ENCODE measurements around the gene LCE6A.

GRCh38 chr1:152880316-152880715, 37.7 kb downstream of the LCE6A start:
- TF ChIP-seq CTCF (IDR thresholded peaks at IDR 0.05) (no peak), POLR2AphosphoS5 (IDR thresholded peaks at IDR 0.05) (no peak), POLR2A (IDR thresholded peaks at IDR 0.05) (no peak), EP300 (IDR thresholded peaks at IDR 0.05; ENCODE audit: low read depth) (no peak)
